ENCODE measurements around the gene SLC26A1.

The SLC26A1 gene

DNA sequence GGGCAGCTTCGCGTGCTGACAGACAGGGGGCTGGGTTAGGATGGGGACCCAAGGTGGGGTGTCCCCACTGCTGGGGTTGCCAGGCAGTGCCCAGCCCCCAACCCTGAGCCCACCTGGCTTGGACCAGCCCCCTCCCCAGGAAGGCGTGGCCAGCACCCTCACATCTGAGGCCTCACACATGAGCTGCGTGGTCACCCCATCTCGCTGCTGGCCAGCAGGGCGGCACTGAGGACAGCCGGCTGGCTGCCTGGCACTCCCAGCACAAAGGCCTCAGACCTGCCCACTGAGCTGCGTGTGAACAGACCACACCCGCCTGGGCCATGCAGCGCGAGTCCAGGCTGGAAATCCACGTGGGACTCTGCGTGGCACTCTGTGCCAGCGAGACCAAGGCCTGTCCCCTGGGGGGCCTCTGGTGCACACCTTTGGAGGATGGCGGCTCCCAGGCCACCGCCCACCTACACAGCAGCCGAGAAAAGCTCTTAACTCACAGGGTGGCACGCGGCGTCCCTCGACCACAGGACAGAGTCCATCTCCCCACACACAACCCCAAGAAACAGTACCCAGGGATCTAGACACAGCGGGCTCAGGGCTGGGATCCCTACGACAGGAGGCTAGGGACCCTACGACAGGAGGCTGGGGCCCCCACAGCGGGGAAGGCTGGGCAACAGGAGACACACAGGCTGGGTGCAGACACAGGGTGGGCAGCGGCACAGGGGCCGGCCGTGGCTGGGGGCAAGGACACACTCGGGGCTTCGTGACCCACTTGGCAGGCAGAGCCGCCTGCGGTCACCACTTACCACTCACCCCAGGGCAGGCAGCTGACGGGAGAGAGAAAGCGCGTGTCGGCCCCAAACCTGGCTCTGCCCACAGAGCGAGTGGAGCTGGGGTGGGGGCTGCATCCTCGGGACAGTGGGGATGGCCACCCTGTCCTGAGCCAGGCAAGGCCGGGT lies 29.7 kb downstream of the SLC26A1 start:
- DNase-seq = no peak

DNA sequence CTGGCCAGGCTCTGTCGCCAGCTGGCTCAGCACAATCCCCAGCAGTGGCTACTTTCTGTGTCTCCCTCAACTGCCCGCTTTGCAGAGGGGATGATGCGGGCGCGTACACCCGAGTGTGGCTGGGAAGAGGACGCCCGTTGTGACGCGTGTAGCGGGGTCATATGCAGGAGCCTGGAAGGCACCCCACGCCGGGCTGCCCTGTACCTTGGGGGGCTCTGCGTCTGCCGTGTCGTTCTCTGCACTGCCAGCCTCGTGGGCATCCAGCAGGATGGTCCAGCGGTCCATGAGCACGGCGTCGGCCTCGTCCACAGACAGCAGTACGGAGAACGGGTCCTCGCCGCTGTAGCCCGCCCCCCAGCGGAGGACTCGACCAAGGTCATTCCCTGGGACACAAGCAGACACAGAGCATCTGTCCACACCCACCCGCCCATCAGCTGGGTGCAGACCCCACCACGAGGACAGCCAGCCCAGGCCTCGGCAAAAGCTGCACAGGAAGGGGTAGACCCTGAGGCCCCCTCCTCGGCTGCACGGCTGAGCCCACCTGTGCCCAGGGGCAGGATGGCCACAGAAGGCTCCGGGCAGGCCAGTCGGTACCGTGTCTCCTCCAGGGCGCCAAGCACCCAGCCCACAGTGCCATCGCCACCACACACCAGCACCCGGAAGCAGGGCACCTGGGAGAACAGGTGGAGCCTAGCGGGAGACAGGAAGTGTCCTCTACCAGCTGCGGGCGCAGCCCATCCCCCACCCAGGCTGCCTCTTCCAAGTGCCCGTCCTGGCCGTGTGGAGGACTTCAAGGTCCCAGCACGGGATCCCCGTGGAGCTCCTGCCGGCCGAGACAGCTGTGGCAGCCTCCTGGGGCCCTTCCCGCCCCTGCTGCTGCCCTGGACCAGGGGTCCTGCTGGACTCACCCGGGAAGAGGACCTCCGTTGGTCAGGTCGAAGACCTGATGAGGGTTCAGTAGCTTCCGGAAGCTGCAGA lies 30.7 kb downstream of the SLC26A1 start:
- DNase-seq = no peak

DNA sequence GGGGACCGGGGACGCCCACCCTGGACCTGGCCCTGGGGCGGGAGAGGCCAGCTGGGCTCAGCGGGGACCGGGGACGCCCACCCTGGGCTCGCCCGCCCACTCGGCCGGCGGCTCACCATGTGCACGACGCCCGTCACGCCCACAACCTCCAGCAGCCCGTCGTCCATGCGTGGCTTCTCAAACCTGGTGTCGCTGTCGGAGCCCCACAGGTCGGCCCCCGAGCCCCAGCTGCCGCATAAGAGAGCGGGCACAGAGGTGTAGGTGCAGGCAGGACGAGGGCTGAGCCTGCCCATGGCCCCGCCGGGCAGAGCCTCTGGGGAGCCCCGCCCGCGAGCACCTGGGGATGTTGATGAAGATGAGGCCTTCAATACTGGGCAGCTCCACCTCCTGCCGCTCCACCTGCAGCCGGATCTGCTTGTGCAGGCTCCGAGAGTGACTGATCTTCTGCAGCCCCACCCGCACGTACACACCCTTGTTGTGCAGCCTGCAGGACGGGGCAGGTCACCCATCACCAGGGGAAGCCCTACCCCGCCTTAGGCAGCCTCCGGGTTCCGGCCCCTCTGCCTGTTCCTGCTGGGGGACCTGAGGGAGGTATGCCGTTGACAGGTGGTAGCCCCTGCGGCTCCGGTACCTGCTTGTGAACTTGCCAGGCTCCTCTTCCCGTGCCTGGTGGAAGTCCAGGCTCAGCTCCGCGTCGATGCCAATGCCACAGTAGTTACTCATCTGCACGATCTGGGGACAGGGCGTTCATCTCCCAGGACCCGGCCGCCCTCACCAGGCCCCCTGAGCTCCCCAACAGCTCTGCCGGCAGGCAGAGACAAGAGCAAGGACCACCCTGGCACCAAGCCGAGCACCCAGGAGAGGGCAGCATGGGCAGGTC lies 31.6 kb downstream of the SLC26A1 start:
- DNase-seq = no peak

DNA sequence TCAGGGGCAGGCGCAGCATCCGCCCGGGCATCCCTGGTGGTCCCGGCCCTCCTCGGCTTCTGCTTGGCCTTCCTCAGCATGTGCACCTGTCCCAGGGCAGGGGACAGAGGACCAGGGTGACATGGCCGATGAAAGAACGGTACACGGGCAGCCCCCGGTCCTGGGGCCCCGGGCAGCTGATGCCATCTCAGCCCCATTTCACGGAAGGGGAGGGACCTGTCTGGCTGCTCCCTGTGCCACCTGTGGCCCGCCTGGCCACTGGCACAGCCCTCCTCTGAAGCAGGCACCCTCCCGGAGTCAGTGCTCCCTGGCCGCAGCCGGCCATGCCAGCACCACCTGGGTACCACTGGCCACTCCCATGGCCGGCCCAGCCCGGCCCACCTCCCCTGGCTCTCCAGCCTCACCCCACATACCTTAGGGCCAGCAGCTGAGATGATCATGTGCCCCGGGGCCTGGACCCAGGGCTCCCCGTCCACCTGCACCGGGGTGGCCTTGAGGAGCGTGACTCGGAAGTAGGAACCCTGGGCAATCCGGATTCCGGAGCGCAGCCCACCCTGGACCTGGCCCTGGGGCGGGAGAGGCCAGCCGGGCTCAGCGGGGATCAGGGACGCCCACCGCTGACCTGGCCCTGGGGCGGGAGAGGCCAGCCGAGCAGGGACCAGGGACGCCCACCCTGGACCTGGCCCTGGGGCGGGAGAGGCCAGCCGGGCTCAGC lies 32.4 kb downstream of the SLC26A1 start:
- DNase-seq = no peak

DNA sequence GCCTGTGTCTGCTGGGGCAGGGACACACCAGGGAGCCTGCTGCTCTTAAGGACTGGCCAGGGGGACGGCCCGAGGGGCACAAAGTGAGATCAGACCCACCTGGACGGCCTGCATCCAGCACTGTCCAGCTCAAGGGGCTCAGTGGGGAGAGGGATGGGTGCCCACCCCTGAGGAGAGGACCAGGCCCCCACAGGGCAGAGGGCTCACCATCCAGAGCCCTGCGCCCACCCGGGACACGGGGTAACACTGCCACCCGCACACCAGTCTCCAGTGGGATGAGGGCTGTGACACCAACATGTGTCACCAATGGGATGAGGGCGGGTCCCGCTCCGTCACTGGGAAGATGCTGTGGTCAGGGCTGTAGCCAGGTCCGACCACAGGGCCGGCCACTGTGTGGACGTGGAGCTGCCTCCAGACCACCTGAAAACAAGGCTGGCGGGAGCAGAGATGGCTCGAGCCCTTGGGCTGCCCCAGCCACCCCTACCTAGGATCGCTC lies 33.0 kb downstream of the SLC26A1 start:
- no peak for DNase-seq

GRCh38 chr4:959338-960139 lies 33.7 kb downstream of the SLC26A1 start:
- DNase-seq = no peak

GRCh38 chr4:958696-959337 lies 34.4 kb downstream of the SLC26A1 start:
- no peak for DNase-seq

DNA sequence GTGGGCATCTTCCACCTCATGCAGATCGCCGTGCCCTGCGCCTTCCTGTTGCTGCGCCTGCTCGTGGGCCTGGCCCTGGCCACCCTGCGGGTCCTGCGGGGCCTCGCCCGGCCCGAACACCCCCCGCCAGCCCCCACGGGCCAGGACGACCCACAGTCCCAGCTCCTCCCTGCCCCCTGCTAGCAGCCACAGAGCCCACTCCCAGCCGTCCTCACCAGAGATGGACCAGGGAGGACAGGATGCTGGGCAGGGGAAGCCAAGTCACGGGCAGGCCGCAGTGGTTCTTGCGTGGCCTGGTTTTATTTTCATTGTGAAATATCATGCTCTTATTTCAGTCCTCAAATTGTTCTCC lies 34.9 kb downstream of the SLC26A1 start:
- DNase-seq = no peak

GRCh38 chr4:957581-958313 lies 35.5 kb downstream of the SLC26A1 start:
- no peak for DNase-seq

DNA sequence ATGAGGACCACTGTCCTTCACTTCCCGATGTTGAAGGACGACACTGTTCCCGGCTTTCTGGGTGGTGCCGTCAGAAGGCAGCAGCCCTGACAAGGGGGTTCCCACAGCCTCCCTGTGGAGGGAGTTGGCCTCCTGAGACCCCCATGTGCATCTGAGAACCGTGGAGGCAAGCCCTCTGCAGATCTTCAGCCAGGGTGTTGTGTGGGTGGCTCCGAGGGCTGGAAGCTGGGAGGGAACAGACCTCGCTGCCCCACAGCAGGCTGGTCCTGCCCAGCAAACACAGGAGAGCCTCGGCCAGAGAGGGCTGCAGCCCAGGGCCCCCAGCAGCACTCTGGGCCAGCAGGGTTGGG lies 36.0 kb downstream of the SLC26A1 start:
- no peak for DNase-seq

DNA sequence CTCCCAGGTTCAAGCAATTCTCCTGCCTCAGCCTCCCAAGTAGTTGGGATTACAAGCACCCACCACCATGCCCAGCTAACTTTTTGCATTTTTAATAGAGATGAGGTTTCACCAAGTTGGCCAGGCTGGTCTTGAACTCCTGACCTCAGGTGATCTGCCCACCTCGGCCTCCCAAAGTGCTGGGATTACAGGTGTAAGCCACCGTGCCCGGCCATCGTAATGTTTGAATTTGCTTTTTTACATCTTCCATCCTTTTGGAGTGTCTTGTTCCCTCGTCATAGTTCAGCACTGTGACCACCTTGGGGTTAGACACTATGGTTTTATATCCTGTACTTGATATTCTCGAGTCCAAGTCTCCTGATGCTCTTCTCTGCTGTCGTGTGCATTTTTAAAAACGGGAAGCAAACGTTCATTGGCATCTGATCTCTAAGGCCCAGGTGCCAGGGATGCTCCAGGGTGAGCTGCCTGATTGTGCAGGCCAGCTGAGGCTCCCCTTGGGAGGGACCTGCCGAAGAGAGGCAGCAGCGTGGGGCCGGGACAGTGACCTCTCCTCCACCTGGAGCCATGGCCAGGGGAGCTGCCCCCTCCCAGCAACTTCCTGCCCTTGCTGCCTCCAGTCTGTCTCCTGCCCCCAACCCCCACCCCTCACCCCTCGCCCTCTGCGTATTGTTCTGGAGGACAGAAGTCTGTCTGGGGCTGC lies 36.5 kb downstream of the SLC26A1 start:
- DNase-seq = no peak

- no peak for DNase-seq
These were observed 37.2 kb downstream of the SLC26A1 start for GRCh38 chr4:955931-956381.

DNA sequence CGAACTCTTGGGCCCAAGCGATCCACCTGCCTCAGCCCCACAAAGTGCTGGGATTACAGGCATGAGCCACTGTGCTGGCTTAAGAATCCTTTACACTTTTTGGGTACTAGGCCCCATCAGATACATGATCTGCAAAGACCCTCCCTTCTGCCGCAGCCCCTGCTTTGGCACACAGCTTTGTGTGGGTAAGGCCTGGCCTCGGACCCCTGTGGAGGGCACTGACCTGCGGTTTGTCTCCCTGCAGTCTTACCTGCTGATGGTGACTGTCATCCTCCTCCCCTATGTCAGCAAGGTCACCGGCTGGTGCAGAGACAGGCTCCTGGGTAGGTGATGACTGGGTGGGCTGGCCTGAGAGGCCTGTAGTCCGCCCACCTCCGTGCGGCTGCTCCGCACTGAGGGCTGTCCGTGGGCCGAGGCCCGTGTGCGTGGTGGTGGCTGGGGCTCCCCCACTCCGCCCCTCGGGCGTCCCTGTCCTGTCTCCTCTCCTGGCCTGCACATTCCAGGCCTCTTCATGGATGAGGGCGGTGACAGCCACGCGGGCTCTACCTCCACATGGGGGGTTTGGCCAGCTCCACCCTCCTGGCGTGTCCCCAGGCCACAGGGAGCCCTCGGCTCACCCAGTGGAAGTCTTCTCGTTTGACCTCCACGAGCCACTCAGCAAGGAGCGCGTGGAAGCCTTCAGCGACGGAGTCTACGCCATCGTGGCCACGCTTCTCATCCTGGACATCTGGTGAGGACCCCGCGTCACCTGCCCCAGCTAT lies 37.9 kb downstream of the SLC26A1 start:
- no peak for DNase-seq

DNA sequence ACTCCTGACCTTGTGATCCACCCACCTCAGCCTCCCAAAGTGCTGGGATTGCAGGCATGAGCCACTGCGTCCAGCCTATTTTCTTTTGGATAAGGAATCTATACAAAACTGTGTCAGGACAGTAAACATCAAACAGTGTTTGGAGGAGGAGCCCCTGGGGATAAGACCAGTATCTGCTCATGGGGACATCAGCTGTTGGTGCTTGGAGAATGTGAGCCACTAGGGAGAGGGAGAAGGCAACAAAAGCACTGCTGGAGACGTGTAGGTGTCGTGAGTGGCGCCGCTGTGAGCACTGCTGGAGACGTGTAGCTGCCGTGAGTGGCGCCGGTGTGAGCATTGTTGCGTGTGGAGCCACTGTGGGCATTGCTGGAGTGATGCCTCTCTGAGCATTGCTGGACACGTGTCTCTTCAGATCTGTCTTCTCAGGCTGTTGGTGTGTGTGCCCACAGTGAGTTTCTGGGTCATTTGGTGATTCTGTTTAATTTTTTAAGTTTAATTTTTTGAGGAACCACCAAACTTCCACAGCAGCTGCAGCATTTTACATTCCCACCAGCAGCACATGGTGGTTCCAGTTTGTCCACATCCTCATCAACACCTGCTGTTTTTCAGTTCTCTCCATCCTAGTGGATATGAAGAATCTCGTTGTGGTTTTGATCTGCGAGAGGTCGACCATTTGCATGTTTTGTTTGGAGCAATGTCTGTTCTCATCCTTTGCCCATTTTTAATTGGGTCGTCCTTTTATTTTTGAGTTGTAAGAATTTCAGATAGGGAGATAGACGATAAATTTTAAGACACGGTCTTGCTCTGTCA lies 38.8 kb downstream of the SLC26A1 start:
- DNase-seq = no peak

GRCh38 chr4:953574-953915 lies 39.7 kb downstream of the SLC26A1 start:
- DNase-seq = no peak

- DNase-seq = no peak
These were observed 40.2 kb downstream of the SLC26A1 start for GRCh38 chr4:952881-953573.

All from NCI-H524 treated with DMSO at 0.1 percent for 48 hours (cell line).